Epithelial cell of prostate (primary cell): ENCODE data around the gene GMPPA.
A peak's percentile ranks its signal among the peaks of the same experiment; 100 is the strongest.

ENCODE experiments used
- DNase-seq: peaks from one replicate; pipeline ENCODE4 v3.0.0-alpha.2; 2011; ENCODE audit warnings: low read depth, low spot score
- H3K27ac ChIP-seq: fragments of 450-650 bp; 2 replicates; pipeline ENCODE4 v1.5.1; 2017; ENCODE audit warnings: mild to moderate bottlenecking

GMPPA gene

GRCh38 chr2:219483451-219484342, 15.0 kb upstream of the GMPPA start:
- no peak for DNase-seq
- no peak overlapping the region for H3K27ac ChIP-seq

GRCh38 chr2:219484343-219485200, 14.1 kb upstream of the GMPPA start:
- H3K27ac ChIP-seq: no peak overlapping the region
- DNase-seq: no peak

DNA sequence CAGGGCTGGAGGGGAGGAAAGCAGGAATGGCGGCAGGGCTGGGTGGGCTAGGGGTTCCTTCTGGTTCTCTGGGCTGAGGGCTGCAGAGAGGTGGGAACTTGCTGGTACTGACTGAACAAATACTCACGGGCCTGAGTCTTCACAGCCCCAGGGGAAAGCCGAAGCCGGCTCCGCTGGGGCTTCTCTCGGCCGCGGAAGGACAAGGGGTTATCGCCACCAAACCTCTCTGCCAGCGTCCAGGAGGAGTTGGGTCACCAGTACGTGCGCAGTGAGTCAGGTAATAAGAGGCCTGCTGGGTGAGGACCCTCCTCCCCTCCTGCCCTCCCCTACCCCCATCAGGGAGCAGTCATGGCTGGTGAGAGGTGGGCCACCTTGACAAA, 13.5 kb upstream of the GMPPA start:
- H3K27ac ChIP-seq: no peak overlapping the region
- DNase-seq: no peak

- DNase-seq: no peak
- H3K27ac ChIP-seq: no peak overlapping the region
These were observed 12.2 kb upstream of the GMPPA start for GRCh38 chr2:219486380-219486959.

- no peak overlapping the region for H3K27ac ChIP-seq
- DNase-seq: no peak
These were observed 10.4 kb upstream of the GMPPA start for GRCh38 chr2:219488149-219488843.

- DNase-seq: no peak
- no peak overlapping the region for H3K27ac ChIP-seq
These were observed 9.9 kb upstream of the GMPPA start for GRCh38 chr2:219488844-219489194.

- DNase-seq: no peak
- no peak overlapping the region for H3K27ac ChIP-seq
These were observed 9.4 kb upstream of the GMPPA start for GRCh38 chr2:219489315-219489714.

- no peak overlapping the region for H3K27ac ChIP-seq
- DNase-seq: no peak
These were observed 8.5 kb upstream of the GMPPA start for GRCh38 chr2:219490186-219490585.

GRCh38 chr2:219490600-219491130, 8.0 kb upstream of the GMPPA start:
- no peak overlapping the region for H3K27ac ChIP-seq
- no peak for DNase-seq

DNA sequence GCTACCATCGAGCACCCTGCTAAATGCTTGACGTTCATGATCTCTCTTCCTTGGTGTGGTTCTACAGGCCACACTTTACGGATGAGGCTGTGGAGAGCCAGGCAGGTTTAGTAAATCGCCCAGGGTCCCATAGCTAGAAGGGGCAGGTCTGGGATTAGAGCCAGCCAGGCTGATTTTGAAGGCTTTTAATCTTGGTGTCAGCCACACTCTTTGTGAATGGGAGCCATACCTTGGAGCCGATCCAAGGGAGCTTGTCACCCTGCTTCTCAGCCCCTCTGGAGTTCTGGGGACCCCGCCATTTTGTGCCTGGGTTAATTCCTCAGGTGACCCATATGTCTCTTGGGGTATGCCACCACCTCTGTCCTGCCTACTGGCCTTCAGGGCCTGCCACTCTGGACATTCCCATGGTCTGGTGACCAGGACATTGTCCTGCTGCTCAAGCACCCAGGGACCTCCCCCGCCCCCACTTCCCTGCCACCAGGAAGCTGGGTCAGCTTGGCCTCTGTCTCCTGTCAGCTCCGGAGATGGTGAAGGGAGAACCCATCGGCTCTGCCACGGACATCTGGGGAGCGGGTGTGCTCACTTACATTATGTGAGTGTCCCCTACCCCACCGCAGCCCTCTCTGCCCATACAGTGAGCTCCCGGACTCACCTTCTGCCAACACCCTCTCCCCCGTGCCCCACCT, 7.3 kb upstream of the GMPPA start:
- no peak for DNase-seq
- H3K27ac ChIP-seq: no peak overlapping the region

- no peak overlapping the region for H3K27ac ChIP-seq
- no peak for DNase-seq
These were observed 6.1 kb upstream of the GMPPA start for GRCh38 chr2:219492575-219492974.

- no peak for DNase-seq
- H3K27ac ChIP-seq: no peak overlapping the region
These were observed 5.6 kb upstream of the GMPPA start for GRCh38 chr2:219493086-219493485.

GRCh38 chr2:219494952-219495530, 3.6 kb upstream of the GMPPA start:
- H3K27ac ChIP-seq: no peak overlapping the region
- DNase-seq: no peak

- DNase-seq: no peak
- no peak overlapping the region for H3K27ac ChIP-seq
These were observed 3.1 kb upstream of the GMPPA start for GRCh38 chr2:219495531-219496122.

- no peak for DNase-seq
- H3K27ac ChIP-seq: no peak overlapping the region
These were observed 2.4 kb upstream of the GMPPA start for GRCh38 chr2:219496247-219496824.

GRCh38 chr2:219496825-219497494, 1.7 kb upstream of the GMPPA start:
- H3K27ac ChIP-seq: no peak overlapping the region
- no peak for DNase-seq

DNA sequence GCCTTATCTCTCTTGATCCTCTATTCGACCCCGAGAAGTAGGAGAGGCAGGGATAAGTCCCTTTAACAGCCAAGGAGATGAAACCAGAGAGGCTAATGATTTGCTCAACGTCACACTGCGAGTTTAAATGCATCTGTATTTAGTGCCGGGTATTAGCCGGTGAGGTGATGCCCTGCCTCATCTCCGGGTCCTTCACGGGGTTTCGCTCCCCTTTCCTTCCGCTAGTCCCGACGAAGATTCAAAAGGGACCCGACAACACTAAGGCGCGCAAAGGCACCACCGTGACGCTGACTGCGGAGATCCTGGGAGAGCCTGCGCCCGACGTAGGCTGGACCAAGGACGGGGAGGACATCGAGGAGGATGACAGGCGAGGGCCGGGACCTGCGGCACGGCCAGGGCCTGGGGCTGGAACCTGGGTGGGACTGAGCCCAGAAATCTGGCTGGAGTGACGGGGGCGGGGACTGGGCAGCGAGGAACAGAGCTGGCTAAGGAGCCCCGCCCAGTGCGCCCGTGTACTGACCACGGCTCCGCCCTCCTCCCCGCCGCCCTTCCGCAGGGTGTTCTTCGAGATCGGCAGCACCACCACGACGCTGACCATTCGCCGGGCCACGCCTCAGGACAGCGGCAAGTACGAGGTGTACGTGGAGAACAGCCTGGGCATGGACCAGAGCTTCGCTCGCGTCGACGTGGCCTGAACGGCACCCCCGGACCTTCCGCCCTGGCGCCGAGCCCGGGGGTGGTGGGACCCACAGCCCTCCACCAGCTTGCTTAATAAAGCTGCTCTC, 1.0 kb upstream of the GMPPA start:
- peak overlapping the region; percentile 73 for H3K27ac ChIP-seq
- no peak for DNase-seq

- no peak for DNase-seq
- H3K27ac ChIP-seq: peak overlapping the region; percentile 73
These were observed 292 bp downstream of the GMPPA start for GRCh38 chr2:219499058-219499307.
